ENCODE measurements around the gene ALS2CL. TPM values are rescaled to one million over a fixed set of nuclear protein-coding genes. Genes with fewer than 3 reads are reported as not detected.

ALS2CL gene
- total RNA-seq, 1 experiment from 2014 or later = 3.9 TPM

DNA sequence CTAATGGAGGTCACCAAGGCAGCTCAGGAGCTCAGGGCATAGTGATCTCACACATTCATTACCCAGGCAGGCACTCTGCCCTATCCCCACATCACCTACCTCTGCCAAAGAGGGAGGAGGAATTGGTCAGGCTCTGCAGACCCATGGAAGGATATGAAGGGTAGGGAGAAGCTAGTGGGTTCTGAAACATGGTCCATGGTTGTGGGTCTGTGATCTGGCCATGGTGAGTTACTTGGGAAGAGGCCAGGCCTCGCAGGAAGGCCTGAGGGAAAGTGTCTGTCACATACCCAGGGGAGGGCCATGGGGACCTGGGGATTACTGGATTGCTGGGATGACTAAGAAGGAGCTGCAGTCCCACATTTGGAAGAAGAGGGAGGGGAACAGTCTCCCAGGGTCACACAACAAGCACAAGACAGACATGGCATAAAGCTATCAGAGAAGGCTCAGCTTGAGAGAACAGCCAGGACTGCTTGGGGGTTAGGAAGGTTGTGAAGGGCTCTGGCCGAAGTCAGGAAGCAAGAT lies 25.6 kb upstream of the ALS2CL start:
- DNase-seq (ENCODE audit: low read depth) = no peak
- in situ Hi-C loops (cut with HindIII; ENCODE audit: low pct_unique_long_range_greater_than_20kb, low sequenced_read_pairs) = no loop called here

DNA sequence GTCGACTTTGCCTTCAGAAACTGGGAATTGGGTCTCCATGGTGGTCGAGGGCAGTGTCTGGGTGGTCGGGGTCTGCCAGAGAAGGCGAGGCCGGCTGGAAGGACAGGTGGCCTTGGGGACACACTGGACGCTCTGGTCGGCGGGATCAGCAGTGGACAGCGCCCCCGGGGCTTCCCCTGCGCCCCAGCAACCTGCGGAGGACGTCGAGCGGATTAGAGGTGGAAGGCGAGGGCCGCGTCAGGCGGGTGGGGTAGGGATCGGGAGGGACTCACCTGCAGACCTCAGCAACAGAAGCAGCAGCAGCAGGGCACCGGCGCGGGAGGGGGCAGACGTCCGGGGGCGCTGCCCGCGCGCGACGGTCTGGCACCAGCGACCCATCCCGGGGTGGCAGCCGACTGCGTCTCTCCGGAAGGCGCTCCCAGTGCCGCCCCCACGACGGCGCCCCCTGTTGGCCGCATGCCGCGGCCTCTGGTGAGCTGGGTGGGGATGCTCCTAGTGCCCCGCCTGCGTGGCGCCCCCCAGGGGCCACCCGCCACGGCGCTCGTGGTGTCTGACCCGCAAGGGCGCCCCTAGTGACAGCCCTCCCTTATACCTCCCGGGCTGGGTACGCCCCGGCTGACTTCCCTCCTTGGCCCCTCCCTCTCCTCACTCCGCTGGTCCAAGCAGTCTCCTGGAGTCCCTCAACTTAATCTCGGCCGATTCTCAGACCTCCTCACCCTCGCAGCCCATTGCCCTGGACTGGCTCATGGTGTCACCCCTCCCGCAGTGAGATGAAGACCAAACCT lies 24.2 kb upstream of the ALS2CL start, which contains the start of gene PRSS50:
TSS of gene PRSS50 (minus strand) at position 423 of the 785 bp plus-strand sequence. CDS start at position 378, 45 bp downstream.
- in situ Hi-C loops (cut with HindIII; ENCODE audit: low pct_unique_long_range_greater_than_20kb, low sequenced_read_pairs) = no loop called here
- no peak for DNase-seq (ENCODE audit: low read depth)

DNA sequence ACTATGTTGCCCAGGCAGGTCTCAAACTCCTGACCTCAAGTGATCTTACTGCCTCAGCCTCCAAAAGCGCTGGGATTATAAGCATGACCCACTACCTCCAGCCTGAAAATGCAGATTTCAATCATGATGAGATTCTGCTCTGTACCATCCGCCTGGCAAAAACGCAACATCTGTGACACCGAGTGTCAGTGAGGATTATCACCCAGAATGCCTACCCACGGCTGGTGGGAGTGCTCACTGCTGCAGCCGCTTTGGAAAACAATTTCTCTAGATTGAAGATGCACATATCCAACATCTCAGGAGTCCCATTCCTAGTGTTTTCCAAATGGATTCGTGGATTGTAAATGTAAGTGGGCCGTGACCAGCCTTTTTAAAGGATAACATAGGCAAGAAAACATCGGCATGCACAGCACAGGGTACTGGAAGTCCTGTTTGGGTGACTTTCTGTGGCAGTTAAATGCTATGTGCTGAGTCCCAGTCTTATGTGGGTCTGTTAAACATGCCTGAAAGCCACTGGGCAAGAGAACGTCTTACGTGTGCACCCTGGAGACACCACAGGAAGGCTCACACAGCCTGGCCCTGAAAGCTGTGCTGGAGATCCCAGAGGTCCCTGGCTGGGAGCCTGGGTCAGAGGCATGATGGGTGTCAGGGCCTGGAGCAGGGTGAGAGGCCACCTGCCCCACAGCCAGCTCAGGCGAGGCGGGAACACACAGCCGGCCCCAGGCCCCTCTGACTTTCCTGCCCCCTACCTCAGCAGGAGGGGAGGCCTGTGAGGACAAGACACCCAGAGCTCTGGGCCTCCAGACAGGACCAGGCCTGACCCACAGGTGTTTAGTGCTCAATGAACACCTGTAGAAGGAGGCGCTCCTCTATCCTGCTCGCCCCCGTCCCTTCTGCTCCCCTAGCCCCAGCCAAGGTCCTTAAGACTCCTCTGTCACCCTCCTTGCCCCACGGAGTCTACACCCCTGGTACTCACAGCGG lies 23.3 kb upstream of the ALS2CL start:
- DNase-seq (ENCODE audit: low read depth) = no peak
- in situ Hi-C loops (cut with HindIII; ENCODE audit: low pct_unique_long_range_greater_than_20kb, low sequenced_read_pairs) = no loop called here

DNA sequence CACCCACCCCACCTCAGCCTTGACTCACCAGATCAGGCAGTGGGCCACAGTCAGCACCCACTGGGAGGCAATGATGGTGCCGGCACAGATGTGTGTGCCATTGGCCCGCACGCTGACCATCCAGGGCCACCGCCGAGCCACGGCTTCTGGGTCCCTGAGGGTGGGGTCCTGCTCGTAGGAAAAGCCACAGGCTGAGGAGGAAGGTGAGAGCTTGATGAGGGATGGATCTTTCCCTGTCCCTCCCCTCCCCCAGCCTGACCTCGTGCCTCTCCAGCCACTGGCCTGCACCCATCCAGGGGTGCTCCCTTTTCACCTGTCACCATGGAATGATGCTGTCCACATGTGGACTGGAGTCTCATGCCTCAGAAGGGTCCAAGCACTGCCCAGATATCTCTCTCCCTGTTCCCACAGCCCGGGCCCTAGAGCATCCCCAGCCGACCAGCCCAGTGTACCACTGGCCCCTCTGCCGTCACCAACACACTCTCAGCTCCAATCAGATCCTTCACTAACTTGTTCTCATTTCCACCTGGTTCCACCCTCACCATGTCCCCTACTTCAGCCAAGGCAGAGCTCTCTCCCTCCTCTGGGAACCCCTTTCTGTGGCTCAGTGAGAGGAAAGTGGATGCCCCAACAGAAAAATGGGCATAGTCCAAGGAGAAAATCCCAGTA lies 22.2 kb upstream of the ALS2CL start:
- in situ Hi-C loops (cut with HindIII; ENCODE audit: low pct_unique_long_range_greater_than_20kb, low sequenced_read_pairs) = no loop called here

DNA sequence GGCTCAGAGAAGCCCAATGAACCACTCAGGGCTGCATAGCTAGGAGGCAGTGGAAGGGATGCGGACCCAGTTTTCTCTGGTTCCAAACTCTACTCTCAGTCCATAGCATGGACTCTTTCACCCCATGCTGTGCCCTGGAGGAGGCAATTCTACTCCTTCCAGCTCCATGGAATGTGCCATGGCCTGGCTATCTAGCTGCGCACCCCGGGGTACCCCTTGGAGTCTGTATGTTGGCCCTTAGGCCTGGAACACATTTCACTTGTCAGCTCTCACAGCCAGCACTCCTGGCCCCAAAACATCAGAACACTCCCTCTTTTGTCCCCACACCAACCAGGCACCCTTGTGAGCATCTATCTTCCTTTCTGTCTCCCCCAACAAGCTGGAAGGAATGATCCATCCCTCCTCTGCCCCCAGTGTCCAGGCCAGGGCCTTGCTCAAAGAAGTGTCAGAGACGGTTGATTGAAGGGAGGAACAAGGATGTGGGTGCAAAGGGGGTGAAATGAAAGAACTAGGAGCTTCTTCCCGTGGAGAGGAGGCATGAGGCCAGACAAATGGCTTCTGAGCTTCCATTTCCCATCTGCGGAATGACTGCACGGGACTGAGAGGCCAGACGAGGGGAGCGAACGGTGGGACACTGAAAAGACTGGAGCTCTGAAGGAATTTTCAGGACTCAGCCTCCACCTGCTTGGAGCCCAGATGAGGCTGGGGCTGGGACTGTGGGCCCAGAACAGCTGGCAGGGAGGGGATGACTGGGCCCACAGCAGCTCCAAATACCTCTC lies 21.4 kb upstream of the ALS2CL start:
- in situ Hi-C loops (cut with HindIII; ENCODE audit: low pct_unique_long_range_greater_than_20kb, low sequenced_read_pairs) = no loop called here
- no peak for DNase-seq (ENCODE audit: low read depth)

More for the DNA sequence above, 22.2 kb upstream of the ALS2CL start:
- no peak for DNase-seq (ENCODE audit: low read depth)

DNA sequence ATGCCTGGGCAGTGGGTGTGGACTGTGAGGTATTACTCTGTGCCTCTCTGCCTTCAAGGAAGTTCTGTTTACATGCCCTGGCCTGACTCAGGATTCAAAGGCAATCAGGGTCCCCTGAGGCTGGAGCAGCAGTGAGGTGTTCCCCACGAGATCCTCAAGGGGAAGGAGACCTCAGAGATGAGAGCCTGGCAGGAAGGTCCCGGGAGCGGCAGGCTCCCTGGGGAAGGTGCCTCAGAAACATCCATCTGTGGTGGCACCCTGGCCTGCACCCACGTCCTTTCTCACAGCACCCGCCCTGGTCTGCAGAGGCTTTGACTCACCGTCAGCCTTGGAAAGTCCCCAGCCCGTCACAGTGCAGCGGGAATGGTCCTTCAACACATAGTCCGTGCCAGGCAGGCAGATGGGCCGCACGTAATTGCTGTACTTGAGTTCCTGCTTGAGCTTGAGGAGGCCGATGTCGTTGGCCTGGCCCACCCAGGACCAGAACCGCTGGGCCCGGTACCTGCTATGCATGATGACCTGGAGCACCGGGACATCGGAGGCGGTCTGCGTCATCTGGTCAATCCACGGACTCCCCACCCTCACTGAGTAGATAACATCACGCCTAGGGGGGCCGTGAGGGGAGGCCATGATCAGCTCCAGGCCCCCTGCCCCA lies 20.5 kb upstream of the ALS2CL start:
- in situ Hi-C loops (cut with HindIII; ENCODE audit: low pct_unique_long_range_greater_than_20kb, low sequenced_read_pairs) = no loop called here
- DNase-seq (ENCODE audit: low read depth) = peak; percentile 50

DNA sequence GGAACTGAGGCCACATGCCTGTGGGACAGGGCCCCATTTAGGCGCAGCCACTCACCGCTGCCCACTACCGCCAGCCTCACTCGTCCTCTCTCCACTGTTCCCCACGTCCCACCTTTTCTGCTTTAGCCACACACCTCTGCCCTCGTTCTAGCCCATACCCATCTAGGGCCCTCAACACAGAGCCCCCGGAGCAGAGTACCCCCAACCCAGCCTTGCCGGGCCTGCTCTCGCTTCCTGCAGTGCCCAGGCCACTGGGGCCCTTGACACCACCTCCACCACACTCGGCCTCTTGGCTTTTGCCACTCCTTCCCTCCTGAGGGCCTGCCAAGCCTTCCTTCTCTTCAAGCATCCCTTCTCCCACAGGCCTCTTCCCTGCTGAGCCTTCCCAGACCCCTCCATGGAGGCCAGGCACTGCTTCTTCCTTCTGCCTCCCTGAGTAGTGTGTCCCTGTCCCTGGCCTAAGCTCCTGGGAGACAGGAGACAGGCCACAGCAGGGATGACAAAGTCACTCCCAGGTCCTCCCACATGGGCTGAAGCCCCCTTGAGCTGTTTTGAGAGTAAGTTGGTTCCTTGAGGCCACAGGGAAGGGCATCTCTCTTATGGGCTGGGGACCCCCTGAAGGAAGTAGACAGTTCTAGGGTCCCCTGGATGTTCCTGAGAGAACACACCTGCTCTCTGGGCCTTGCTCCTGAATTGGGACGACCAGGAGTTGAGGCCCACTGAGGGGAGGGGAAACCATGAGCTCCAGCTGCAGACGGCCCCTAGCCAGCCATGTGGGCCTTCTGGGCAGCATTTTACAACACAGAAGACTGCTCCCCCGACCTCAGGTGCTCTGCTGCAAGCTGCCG lies 19.8 kb upstream of the ALS2CL start:
- in situ Hi-C loops (cut with HindIII; ENCODE audit: low pct_unique_long_range_greater_than_20kb, low sequenced_read_pairs) = no loop called here
- DNase-seq (ENCODE audit: low read depth) = no peak

DNA sequence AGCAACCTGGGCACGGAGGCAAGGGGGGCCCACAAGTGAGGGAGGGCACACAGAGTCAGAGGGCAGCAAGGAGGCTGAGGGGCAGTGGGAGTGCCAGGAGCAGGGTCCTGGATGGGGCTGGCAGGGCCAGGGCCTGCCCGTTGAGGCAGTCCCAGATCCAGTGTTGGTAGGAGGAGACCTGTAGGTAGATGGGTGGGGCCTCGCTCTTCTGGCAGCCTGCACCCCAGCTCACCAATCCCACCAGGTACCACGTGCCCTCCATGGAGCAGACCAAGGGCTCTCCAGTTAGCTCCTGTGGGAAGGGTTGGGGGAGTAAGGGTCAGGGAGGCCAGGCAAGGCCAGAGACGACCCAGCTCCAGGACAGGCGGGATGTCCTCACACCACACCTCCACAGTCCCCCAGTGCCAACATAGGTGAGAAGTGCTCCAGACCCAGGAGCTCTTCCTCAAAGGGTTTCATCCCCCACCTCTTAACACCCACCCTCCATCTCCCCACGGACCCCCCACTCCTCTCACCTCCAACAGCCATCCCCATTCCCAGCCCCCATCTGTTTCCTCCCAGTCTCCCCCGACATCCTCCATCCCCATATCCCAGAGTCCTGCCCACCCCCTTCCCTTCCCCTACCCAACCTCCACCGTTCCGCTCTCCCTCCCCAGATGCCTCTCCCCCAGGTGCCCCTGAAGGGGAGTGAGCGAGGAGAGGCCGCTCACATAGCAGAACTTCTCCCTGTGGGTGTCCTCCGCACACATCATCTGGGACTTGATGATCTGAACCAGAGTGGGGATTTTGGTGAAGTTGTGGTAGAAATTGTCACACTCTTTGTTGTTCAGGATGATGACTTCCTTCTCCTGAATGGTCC lies 18.9 kb upstream of the ALS2CL start:
- in situ Hi-C loops (cut with HindIII; ENCODE audit: low pct_unique_long_range_greater_than_20kb, low sequenced_read_pairs) = no loop called here
- DNase-seq (ENCODE audit: low read depth) = no peak

DNA sequence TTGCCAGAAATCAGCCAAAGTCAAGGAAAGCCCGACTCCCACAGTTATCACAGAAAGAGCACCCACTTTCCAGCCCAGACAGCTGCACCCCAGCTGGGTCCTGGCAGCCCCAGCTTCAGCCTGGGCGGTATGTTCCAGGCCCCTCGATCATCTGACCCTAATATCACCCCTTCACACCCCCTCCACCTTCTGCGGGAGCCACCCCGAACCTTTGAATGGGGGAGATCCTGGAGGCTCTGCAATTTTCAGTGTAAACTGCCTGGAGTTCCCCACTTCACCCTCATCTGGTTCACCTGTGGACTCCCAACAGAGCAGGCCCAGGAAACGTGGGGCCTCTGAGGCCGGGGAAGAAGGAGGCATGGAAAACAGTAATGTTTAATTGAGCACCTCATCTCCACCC lies 18.3 kb upstream of the ALS2CL start:
- no peak for DNase-seq (ENCODE audit: low read depth)
- in situ Hi-C loops (cut with HindIII; ENCODE audit: low pct_unique_long_range_greater_than_20kb, low sequenced_read_pairs) = no loop called here

DNA sequence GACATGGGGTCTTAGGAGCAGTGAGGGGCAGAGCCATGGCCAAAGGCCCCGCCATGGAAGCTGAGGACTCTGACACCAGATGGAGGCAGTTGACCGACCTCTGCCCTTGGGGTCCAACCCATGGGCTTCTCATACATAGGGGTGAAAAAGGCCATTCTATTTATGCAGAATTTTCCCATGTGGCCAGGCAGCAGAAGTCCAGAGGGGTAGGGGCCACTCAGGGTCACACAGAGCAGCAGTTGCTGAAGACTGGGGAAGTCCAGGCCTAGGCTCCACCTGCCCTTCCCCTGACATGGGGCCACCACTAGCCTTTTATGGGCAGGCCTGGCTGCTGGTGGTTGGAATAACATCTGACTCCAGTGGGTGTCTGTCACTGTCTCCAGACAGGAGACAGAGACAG lies 17.8 kb upstream of the ALS2CL start:
- no peak for DNase-seq (ENCODE audit: low read depth)
- in situ Hi-C loops (cut with HindIII; ENCODE audit: low pct_unique_long_range_greater_than_20kb, low sequenced_read_pairs) = no loop called here

DNA sequence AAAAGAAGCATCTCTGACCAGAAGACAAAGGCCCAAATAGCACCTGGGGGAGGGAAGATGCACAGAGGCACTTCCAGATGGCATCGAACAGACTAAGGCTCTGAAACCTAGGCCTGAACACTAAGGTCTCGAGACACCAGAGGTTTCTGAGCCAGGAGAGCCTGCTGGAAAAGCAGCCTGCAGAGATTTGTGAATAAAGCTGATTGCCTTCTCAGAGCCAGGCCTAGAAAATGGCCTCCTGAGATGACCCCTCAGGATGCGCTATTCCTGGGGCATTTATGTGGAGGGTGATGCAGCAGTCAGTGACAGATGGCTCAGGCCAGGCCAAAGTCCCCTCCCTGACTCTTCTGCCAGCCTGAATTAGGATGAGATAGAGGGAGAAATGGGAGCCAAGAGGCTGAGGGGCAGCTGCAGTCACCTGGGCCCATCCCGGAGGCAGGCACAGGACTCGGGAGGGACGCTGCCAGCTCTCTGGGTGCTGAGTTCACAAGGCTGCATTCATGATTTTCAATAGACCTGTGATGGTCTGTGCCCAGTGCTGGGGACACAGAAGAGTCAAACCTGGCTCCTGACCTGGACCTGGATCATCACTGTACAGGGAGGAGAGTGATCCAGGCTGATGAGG lies 17.3 kb upstream of the ALS2CL start:
- in situ Hi-C loops (cut with HindIII; ENCODE audit: low pct_unique_long_range_greater_than_20kb, low sequenced_read_pairs) = no loop called here
- DNase-seq (ENCODE audit: low read depth) = no peak

DNA sequence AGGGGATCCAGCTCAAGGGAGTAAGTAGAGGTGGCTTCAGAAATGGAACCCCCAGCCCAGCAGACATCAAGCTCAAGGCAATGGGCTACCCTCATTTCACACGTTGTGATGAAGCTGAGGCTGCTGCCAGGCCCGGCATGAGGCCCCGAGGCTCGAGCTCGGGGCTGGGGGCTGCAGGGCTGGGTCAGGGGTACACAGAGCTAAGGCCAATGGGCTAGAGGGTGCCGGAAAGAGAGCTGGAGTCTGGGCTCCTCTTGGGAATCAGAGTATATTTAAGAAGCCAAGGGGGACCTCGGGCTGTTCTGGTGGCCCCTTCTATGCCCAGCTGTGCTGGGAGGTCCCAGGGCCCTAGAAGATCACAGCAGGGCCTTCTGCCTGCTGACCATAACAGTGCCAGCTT lies 16.8 kb upstream of the ALS2CL start:
- in situ Hi-C loops (cut with HindIII; ENCODE audit: low pct_unique_long_range_greater_than_20kb, low sequenced_read_pairs) = no loop called here

DNA sequence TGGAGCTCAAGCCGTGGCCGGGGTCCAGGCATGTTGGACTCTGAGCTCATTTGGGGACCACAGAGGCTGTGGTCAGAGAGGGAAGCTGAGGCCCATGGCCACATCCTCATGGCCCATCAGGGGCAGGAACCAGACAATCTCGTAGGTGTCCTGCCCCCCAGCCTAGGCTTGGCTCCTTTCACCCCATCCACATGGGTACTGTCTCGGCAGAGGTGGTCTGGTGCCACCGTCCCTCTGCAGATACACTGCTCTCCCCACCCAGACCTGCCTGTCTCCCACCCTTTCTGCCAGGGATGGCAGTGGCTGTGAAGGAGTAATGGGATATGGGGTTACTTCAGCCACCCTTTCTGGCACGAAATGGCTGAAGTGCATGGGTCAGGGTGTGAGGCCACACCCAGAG lies 16.2 kb upstream of the ALS2CL start:
- in situ Hi-C loops (cut with HindIII; ENCODE audit: low pct_unique_long_range_greater_than_20kb, low sequenced_read_pairs) = no loop called here

More for the DNA sequence above, 16.8 kb upstream of the ALS2CL start:
- DNase-seq (ENCODE audit: low read depth) = no peak

DNA sequence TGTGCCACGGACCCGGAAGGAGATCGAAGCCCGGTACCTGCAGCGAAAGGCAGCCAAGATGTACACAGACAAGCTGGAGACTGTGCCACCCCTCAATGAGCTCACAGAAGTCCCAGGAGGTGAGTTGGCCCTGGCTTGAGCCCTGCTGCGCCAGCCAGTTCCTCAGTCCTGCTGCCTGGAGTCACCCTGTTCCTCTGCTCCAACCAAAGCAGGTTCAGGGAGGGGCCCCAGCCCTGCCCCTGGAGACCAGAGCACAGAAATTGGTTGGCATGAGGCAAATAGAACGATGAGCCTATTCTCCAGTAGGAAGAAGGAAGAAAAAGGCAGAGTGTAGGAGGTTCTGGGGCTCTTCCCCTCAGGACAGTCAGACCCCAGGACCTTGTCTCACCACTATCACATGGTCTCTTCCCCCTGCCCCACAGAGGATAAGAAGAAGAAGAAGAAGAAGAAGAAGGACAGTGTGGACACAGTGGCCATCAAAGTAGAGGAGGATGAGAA lies 15.7 kb upstream of the ALS2CL start:
- no peak for DNase-seq (ENCODE audit: low read depth)
- in situ Hi-C loops (cut with HindIII; ENCODE audit: low pct_unique_long_range_greater_than_20kb, low sequenced_read_pairs) = no loop called here

More for the DNA sequence above, 16.2 kb upstream of the ALS2CL start:
- DNase-seq (ENCODE audit: low read depth) = no peak
